ENCODE results near the gene LIPT2.

LIPT2 gene

DNA sequence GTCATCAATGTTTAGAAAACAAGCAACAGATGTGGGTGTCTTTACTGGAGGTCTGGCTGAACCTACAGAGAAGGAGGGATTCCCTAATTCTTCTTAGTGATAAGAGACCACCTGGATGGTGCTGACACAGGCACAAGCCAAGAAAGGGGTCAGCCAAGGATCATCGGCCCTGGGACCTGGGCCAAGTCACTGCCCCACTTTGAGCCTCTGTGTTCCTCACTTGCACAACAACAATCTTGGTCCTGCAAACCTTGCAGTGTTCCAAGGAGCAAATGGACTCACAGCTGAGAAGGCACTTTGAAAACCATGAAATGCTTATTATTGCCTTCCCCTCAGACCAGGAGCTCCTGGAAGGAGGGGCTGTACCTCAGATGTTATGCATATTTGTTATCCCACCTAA, 19.2 kb downstream of the LIPT2 start:
- no peak overlapping the region for H3K27ac ChIP-seq (ENCODE audit: low read depth, low read length, severe bottlenecking)
- no peak overlapping the region for H3K4me3 ChIP-seq (ENCODE audit: extremely low read depth, insufficient read depth, low read length, poor library complexity, severe bottlenecking)
- H3K9me3 ChIP-seq (ENCODE audit: control insufficient read depth, low read length) = no peaks in the 10 kb centered on the region
- WGBS, 2 experiments (ENCODE audit: insufficient coverage in 2 of 2) = 80 to 100% methylated on average over 1 of the region's 1 CpG
- no peaks in the 10 kb centered on the region for H3K4me1 ChIP-seq (ENCODE audit: control insufficient read depth, insufficient read depth, low read length, poor library complexity, severe bottlenecking)
- H3K36me3 ChIP-seq (ENCODE audit: control insufficient read depth, insufficient read depth, low read length) = no peaks in the 10 kb centered on the region

DNA sequence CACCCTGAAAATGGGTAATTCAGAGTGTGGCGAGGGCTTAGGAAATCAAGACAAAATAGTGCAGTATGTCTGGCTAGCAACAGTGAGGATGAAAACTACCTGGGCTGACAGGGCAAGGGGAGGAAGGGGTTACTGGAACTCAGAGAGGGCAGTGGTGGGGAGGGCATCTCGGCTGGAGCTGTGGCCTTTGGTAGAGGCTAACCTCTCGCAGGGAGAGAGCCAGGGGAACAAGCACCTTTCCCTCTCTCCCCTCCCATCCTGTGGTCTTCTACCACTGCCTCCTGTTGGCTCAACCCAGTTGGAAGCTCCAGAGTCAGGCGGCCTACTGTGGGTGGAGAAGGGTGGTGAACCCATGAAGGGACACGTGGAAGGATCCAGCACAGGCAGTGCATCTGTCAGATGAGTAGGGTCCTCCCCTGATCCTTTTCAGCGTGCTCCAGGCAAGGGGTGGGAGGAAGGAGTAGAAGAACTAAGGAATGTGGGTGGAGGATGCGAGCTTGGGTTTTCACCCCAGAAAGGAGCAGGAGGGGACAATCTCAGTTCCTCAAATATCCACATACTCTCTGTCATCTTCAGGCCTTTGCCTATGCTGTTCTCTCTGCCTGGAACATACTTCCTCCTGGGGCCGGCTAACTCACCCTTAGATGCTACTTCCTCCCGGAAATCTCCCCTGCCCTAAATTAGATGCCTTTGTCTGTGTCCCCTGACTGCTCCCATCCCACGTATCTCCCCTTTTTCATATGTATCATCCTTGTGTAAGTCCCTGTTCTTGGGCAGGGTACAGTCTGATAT, 19.9 kb downstream of the LIPT2 start:
- no peak overlapping the region for H3K27ac ChIP-seq (ENCODE audit: low read depth, low read length, severe bottlenecking)
- H3K4me1 ChIP-seq (ENCODE audit: control insufficient read depth, insufficient read depth, low read length, poor library complexity, severe bottlenecking) = no peaks in the 10 kb centered on the region
- no peak overlapping the region for H3K4me3 ChIP-seq (ENCODE audit: extremely low read depth, insufficient read depth, low read length, poor library complexity, severe bottlenecking)
- no peaks in the 10 kb centered on the region for H3K36me3 ChIP-seq (ENCODE audit: control insufficient read depth, insufficient read depth, low read length)
- WGBS, 2 experiments (ENCODE audit: insufficient coverage in 2 of 2) = 65 to 67% methylated on average over 4 to 8 of the region's 10 CpGs
- no peaks in the 10 kb centered on the region for H3K9me3 ChIP-seq (ENCODE audit: control insufficient read depth, low read length)

DNA sequence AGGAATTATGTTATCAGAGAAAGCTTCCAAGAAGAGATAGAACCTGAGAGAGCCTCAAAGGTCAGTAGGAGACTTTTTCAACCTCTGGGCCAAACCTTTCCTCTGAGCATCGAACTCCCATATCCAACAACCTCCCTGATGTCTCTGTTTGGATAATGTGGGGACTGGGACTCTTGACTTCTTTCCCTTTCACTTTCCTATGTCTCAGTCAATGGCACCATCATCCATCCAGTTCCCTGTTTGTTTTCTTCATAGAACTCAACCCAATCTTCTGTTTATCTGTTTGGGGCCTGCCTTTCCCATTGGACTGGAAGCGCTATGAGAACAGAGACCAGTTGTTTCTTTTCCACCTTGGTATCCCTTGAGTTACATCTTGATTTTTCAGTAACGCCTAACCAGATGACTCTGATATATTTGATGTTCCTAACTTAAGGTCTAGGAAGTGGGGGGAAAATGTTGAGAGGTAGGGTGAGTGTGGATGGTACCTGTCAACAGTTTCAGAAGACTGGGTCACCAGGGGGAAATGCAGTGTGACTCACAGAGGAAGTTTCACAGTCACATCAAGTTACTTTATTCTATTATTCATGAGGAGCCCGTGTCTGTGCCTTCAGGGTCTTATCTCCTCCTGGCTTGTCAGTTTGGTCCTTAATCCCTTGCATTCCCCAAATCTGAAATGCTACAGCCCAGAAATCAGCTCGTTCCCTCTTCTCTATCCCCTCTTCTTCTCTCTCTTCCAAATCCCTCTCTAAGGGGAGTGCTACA, 21.7 kb downstream of the LIPT2 start:
- peaks cover 8% of the 10 kb centered on the region for H3K4me1 ChIP-seq (ENCODE audit: control insufficient read depth, insufficient read depth, low read length, poor library complexity, severe bottlenecking)
- H3K9me3 ChIP-seq (ENCODE audit: control insufficient read depth, low read length) = no peaks in the 10 kb centered on the region
- H3K36me3 ChIP-seq (ENCODE audit: control insufficient read depth, insufficient read depth, low read length) = no peaks in the 10 kb centered on the region
- H3K27ac ChIP-seq (ENCODE audit: low read depth, low read length, severe bottlenecking) = no peak overlapping the region
- H3K4me3 ChIP-seq (ENCODE audit: extremely low read depth, insufficient read depth, low read length, poor library complexity, severe bottlenecking) = no peak overlapping the region
- 72 to 74% methylated on average over 3 of the region's 5 CpGs for WGBS, 2 experiments (ENCODE audit: insufficient coverage in 2 of 2)

DNA sequence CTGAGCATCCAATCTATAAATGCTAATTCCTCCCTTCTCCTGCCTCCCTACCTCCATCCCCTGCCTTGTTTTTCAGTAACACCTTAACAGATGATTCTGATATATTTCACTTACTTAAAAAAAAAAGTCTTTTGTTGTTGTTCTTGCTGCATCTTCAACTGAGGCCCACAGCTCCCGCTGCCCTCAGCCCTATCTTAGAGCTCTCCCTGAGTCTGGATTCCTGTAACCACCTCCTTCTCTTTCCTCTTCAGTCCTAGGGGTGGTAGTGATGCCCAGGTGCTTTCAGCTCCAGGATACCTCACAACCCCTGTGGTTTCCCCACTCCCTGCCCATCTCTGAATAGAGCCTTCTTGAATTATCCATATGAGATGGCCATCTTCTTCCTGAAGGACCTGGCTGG, 22.5 kb downstream of the LIPT2 start:
- 100% methylated on average over 1 of the region's 1 CpG; no CpG with 5 or more reads in 1 of the 2 experiments for WGBS, 2 experiments (ENCODE audit: insufficient coverage in 2 of 2)
- peaks cover 8% of the 10 kb centered on the region for H3K4me1 ChIP-seq (ENCODE audit: control insufficient read depth, insufficient read depth, low read length, poor library complexity, severe bottlenecking)

DNA sequence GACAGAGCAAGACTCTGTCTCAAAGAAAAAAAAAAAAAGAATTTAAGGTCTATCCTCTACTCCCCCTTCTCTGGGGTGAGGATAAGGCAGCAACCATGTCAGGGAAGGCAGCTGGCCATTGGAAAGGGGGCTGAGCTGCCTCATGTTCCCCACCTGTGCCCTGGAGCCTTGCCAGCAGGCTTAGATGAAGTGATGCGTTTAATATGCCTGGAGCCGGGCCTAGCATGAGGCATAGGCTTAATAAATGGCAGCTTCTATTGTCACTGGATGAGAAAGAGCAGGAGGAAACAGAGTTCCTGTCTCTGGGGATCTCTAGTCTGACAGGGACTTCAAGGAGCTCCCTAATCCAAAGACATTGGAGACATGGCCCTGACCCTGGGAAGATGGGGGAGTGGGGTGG, 23.0 kb downstream of the LIPT2 start:
- no peak overlapping the region for H3K27ac ChIP-seq (ENCODE audit: low read depth, low read length, severe bottlenecking)
- H3K9me3 ChIP-seq (ENCODE audit: control insufficient read depth, low read length) = no peaks in the 10 kb centered on the region
- 78 to 89% methylated on average over 2 of the region's 2 CpGs for WGBS, 2 experiments (ENCODE audit: insufficient coverage in 2 of 2)
- peaks cover 8% of the 10 kb centered on the region for H3K4me1 ChIP-seq (ENCODE audit: control insufficient read depth, insufficient read depth, low read length, poor library complexity, severe bottlenecking)
- H3K4me3 ChIP-seq (ENCODE audit: extremely low read depth, insufficient read depth, low read length, poor library complexity, severe bottlenecking) = no peak overlapping the region
- H3K36me3 ChIP-seq (ENCODE audit: control insufficient read depth, insufficient read depth, low read length) = no peaks in the 10 kb centered on the region

More for the DNA sequence above, 22.5 kb downstream of the LIPT2 start:
- H3K36me3 ChIP-seq (ENCODE audit: control insufficient read depth, insufficient read depth, low read length) = no peaks in the 10 kb centered on the region
- H3K9me3 ChIP-seq (ENCODE audit: control insufficient read depth, low read length) = no peaks in the 10 kb centered on the region
- H3K4me3 ChIP-seq (ENCODE audit: extremely low read depth, insufficient read depth, low read length, poor library complexity, severe bottlenecking) = no peak overlapping the region
- no peak overlapping the region for H3K27ac ChIP-seq (ENCODE audit: low read depth, low read length, severe bottlenecking)

DNA sequence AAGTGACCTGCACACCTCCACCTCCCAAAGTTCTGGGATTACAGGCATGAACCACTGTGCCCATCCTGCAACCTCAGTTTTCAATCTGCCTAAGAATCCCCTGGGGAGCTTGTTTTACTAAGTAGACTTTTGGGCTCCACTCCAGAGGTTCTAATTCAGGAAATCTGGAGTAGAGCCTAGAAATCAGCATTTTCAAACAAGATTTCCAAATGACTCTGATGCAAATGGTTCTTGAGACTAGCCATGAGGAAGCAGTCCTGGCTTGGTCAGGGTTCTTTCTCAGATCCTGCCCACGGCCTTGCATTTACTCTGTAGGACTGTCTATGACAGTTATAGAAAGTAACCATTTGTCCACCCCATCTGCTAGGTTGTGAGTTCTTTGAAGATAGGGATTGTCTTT, 24.6 kb downstream of the LIPT2 start:
- H3K9me3 ChIP-seq (ENCODE audit: control insufficient read depth, low read length) = no peaks in the 10 kb centered on the region
- H3K27ac ChIP-seq (ENCODE audit: low read depth, low read length, severe bottlenecking) = no peak overlapping the region
- peaks cover 8% of the 10 kb centered on the region for H3K4me1 ChIP-seq (ENCODE audit: control insufficient read depth, insufficient read depth, low read length, poor library complexity, severe bottlenecking)
- WGBS, 2 experiments (ENCODE audit: insufficient coverage in 2 of 2) = 100% methylated on average over 1 of the region's 1 CpG; no CpG with 5 or more reads in 1 of the 2 experiments
- H3K36me3 ChIP-seq (ENCODE audit: control insufficient read depth, insufficient read depth, low read length) = peaks cover 2% of the 10 kb centered on the region
- no peak overlapping the region for H3K4me3 ChIP-seq (ENCODE audit: extremely low read depth, insufficient read depth, low read length, poor library complexity, severe bottlenecking)

DNA sequence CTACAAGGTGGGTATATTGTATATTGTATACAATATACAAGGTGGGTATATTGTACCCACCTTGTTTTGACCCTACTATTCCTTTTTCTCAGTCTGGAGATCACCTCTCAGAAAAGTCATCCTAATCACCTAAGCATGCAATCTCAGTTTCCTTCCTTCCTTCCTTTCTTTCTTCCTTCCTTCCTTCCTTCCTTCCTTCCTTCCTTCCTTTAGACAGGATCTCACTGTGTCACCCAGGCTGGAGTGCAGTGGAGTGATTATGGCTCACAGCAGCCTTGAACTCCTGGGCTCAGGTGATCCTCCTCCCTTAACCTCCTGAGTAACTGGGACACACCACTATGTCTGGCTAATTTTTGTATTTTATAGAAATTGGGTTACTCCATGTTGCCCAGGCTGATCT, 25.0 kb downstream of the LIPT2 start:
- no peak overlapping the region for H3K27ac ChIP-seq (ENCODE audit: low read depth, low read length, severe bottlenecking)
- H3K4me1 ChIP-seq (ENCODE audit: control insufficient read depth, insufficient read depth, low read length, poor library complexity, severe bottlenecking) = peaks cover 8% of the 10 kb centered on the region
- H3K36me3 ChIP-seq (ENCODE audit: control insufficient read depth, insufficient read depth, low read length) = peaks cover 5% of the 10 kb centered on the region
- no peak overlapping the region for H3K4me3 ChIP-seq (ENCODE audit: extremely low read depth, insufficient read depth, low read length, poor library complexity, severe bottlenecking)
- no peaks in the 10 kb centered on the region for H3K9me3 ChIP-seq (ENCODE audit: control insufficient read depth, low read length)

DNA sequence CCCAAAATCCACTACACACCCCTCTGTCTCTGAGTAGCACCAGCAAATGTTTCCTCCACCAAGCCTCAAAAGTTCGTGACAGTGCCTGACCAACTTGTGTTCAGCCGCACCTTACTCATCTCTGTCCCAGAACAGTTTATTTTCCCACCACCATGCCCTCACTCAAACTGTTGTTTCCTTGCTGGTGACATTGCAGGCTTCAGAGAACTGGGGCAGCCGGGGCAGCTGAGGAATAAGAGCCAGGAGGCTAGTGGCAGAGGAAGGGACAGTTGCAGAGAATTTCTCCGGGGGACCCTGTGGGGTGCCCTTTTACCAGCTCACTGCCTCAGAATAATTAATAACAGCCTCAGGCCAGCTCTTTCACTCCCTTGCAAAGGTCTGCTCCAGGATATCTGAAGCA, 25.5 kb downstream of the LIPT2 start:
- Histone ChIP-seq H3K36me3 (ENCODE audit: control insufficient read depth, insufficient read depth, low read length) (peaks cover 5% of the 10 kb centered on the region), H3K4me3 (ENCODE audit: extremely low read depth, insufficient read depth, low read length, poor library complexity, severe bottlenecking) (peak overlapping the region; percentile 39), H3K27ac (ENCODE audit: low read depth, low read length, severe bottlenecking) (no peak overlapping the region), H3K9me3 (ENCODE audit: control insufficient read depth, low read length) (no peaks in the 10 kb centered on the region), H3K4me1 (ENCODE audit: control insufficient read depth, insufficient read depth, low read length, poor library complexity, severe bottlenecking) (peaks cover 8% of the 10 kb centered on the region)
- WGBS, 2 experiments (ENCODE audit: insufficient coverage in 2 of 2) = 65 to 75% methylated on average over 2 to 3 of the region's 4 CpGs

DNA sequence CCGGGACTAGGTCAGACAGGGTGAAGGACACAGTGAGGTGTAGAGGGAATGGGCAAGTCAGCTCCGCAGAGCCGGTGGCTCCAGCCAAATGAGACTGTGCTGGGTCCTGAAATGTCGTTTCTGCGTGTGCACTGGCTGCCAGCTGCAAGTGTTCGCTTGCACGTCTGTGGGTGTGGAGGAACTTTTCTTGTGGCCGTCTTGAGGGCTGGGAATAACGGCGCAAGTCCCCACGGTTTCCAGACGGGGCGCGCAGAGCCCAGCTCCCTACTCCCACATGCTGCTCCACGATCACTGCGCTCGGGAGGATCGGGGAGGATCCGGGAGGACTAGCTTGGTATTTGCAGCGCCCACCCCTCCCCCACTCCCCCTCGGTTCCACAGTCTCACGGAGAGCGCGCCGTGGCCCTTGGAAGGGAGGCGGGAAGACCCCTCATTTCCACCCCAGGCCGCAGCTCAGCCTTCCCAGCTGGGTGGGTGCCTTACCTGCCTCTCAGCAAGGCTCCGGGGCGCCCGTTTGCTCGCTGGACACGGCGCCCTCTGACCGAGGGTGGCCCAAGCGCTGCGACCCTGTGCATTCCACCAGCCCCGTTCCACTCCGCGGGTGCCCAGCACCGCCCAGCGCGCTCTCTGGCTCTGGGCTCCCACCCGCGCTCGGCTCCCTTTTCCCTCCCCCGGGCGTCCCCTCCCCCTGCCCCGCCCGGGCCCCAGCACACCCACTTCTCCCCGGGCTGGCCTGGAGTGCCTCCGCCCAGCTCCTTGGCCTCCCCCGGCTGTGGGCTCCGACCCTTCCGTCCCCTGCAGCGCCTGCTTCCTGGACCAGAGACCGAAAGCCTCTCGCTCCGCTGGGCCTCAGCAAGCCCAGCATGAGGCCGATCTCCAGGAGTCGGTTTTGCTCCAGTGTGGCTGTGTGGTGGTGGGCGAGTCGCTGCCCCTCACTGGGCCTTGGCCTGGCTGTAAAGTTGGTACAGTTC, 26.3 kb downstream of the LIPT2 start, which contains the start of gene KCNE3:
Gene KCNE3 (minus strand): TSS at position 634 of the 970 bp plus-strand sequence. CDS start 9,986 bp downstream, outside the sequence.
- WGBS, 2 experiments (ENCODE audit: insufficient coverage in 2 of 2) = 20 to 24% methylated on average over 42 to 50 of the region's 62 CpGs
- Histone ChIP-seq H3K4me1 (ENCODE audit: control insufficient read depth, insufficient read depth, low read length, poor library complexity, severe bottlenecking) (peaks cover 9% of the 10 kb centered on the region), H3K9me3 (ENCODE audit: control insufficient read depth, low read length) (no peaks in the 10 kb centered on the region), H3K4me3 (ENCODE audit: extremely low read depth, insufficient read depth, low read length, poor library complexity, severe bottlenecking) (peak within 1 kb of the TSS; percentile 39), H3K36me3 (ENCODE audit: control insufficient read depth, insufficient read depth, low read length) (peaks cover 5% of the 10 kb centered on the region), H3K27ac (ENCODE audit: low read depth, low read length, severe bottlenecking) (no peak within 1 kb of the TSS)

DNA sequence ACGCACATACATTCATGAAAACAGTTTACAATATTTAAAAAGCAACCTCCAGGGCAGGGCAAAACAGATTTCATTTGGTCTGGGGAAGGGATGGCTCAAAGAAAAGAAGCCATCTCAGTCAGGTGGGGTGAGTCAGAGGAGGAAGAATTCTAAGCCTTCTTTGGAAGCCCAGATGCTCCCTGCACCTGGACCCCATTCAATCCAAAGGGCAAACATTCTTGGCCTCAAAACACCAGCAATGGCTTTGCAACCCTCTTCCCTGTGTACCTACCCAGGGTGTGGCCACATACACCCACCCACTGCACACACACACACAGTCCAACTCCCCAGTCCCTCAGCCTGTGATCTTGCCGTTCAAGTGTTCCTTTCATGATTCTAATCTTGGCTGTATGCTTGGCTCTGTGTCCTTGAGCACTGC, 28.2 kb downstream of the LIPT2 start:
- H3K9me3 ChIP-seq (ENCODE audit: control insufficient read depth, low read length) = no peaks in the 10 kb centered on the region
- no peak overlapping the region for H3K4me3 ChIP-seq (ENCODE audit: extremely low read depth, insufficient read depth, low read length, poor library complexity, severe bottlenecking)
- H3K36me3 ChIP-seq (ENCODE audit: control insufficient read depth, insufficient read depth, low read length) = peaks cover 5% of the 10 kb centered on the region
- no peak overlapping the region for H3K27ac ChIP-seq (ENCODE audit: low read depth, low read length, severe bottlenecking)
- H3K4me1 ChIP-seq (ENCODE audit: control insufficient read depth, insufficient read depth, low read length, poor library complexity, severe bottlenecking) = peaks cover 16% of the 10 kb centered on the region
- WGBS, 2 experiments (ENCODE audit: insufficient coverage in 2 of 2) = 80 to 100% methylated on average over 1 to 2 of the region's 2 CpGs

Data from mesodermal cell (in vitro differentiated cells).